Measurements from ENCODE around the gene BCL2. TPM values are rescaled to one million over a fixed set of nuclear protein-coding genes. Genes with fewer than 3 reads are reported as not detected.

The BCL2 gene
- total RNA-seq, 1 experiment from 2014 or later = 2.5 TPM

- ChIA-PET POLR2A (no interaction called here), CTCF (no interaction called here), RAD21 (ENCODE audit: low non-redundant PET in 1 of 2, low total read pairs in 2 of 2, uncharacterized antibody in 2 of 2, unreplicated experiment in 2 of 2) (no interaction called here)
- no peaks in the 10 kb centered on the region for H3K27me3 ChIP-seq (ENCODE audit: insufficient read depth, low read length)
- no peaks in the 10 kb centered on the region for H3K9me2 ChIP-seq (ENCODE audit: insufficient read depth)
- H3K27ac ChIP-seq (ENCODE audit: low read depth, low read length) = no peak overlapping the region
- H3K4me3 ChIP-seq (replicated peaks in 1 of 2; ENCODE audit: low read depth in 1 of 2, low read length in 2 of 2) = no peak overlapping the region
- TF ChIP-seq RAD21 (IDR thresholded peaks at IDR 0.05; ENCODE audit: low read depth) = no peak
- TF ChIP-seq CTCF (IDR thresholded peaks at IDR 0.05 in 2 of 3, conservative IDR thresholded peaks at IDR 0.05 in 1 of 3; ENCODE audit: borderline replicate concordance in 1 of 3, insufficient read depth in 1 of 3, low read depth in 2 of 3, low read length in 2 of 3) = no peak
- TF ChIP-seq ZNF274 (IDR thresholded peaks at IDR 0.05; ENCODE audit: low read depth, low read length) = no peak
- no peak for TF ChIP-seq EZH2 (IDR thresholded peaks at IDR 0.05)
- TF ChIP-seq ZBTB33 (IDR thresholded peaks at IDR 0.05; ENCODE audit: extremely low read depth, insufficient replicate concordance, low read length) = no peak
- no peak for TF ChIP-seq REST (IDR thresholded peaks at IDR 0.05; ENCODE audit: low read depth)
- TF ChIP-seq SIN3A (IDR thresholded peaks at IDR 0.05; ENCODE audit: low read depth) = no peak
- no peak for TF ChIP-seq CBX3 (IDR thresholded peaks at IDR 0.05; ENCODE audit: low read depth)
- no peak for TF ChIP-seq ATF3 (IDR thresholded peaks at IDR 0.05)
- TF ChIP-seq CEBPB (IDR thresholded peaks at IDR 0.05; ENCODE audit: low read depth) = no peak
- no peak for TF ChIP-seq SP1 (IDR thresholded peaks at IDR 0.05; ENCODE audit: low read depth)
- TF ChIP-seq EZH2phosphoT487 (IDR thresholded peaks at IDR 0.05; ENCODE audit: borderline replicate concordance) = no peak
- no peak for TF ChIP-seq FOSL1 (IDR thresholded peaks at IDR 0.05; ENCODE audit: low read depth)
- H3K4me2 ChIP-seq (ENCODE audit: low read length) = no peak overlapping the region
- H2AFZ ChIP-seq (ENCODE audit: low read depth, low read length, poor library complexity, severe bottlenecking) = no peak overlapping the region
- H3K79me2 ChIP-seq (ENCODE audit: insufficient read depth, low read length) = no peaks in the 10 kb centered on the region
- no peaks in the 10 kb centered on the region for H4K20me1 ChIP-seq (ENCODE audit: insufficient read depth)
- DNase-seq (ENCODE audit: low read depth, low spot score) = no peak
- H3K9me3 ChIP-seq (ENCODE audit: control insufficient read depth in 1 of 2, insufficient read depth in 1 of 2, low read depth in 1 of 2, low read length in 2 of 2) = no peaks in the 10 kb centered on the region
- no peak overlapping the region for H3K9ac ChIP-seq (ENCODE audit: low read length)
- no peaks in the 10 kb centered on the region for H3K36me3 ChIP-seq (ENCODE audit: control insufficient read depth in 1 of 2, insufficient read depth in 2 of 2, low read length in 2 of 2)
- intact Hi-C loops (cut with micrococcal nuclease) = no loop called here
- no peak for ATAC-seq
- no peaks in the 10 kb centered on the region for H3K4me1 ChIP-seq (ENCODE audit: control insufficient read depth in 1 of 2, insufficient read depth in 2 of 2, low read length in 2 of 2)
- BruUV-seq (replicated peaks) = no TSS peak
These were observed 227.8 kb downstream of the BCL2 start for GRCh38 chr18:63091671-63092364.
